Fibroblast of lung (primary cell): ENCODE data around the gene TIMM13. TPM values are rescaled to one million over a fixed set of nuclear protein-coding genes. Genes with fewer than 3 reads are reported as not detected.

Experiments used
- DNase-seq, 2 donors: peaks; one replicate each; pipeline versions ENCODE4 v3.0.0 to v3.0.0-alpha.2; 2010; ENCODE audit warnings: low read depth in 2 of 2
- H2AFZ ChIP-seq: 2 replicates; pipeline ENCODE4 v1.5.1; 2012; ENCODE audit warnings: low read length, control low read depth, inconsistent platforms
- H3K27ac ChIP-seq: 2 replicates; pipeline ENCODE4 v1.5.1; 2011; ENCODE audit warnings: low read length, control low read depth; ENCODE audit not compliant: insufficient read depth
- H3K27me3 ChIP-seq: 2 replicates; pipeline ENCODE4 v1.5.1; 2011; ENCODE audit warnings: mild to moderate bottlenecking, low read length; ENCODE audit not compliant: control insufficient read depth, insufficient read depth
- H3K36me3 ChIP-seq: 2 replicates; pipeline ENCODE4 v1.5.1; 2011; ENCODE audit warnings: low read length; ENCODE audit not compliant: control insufficient read depth, insufficient read depth
- H3K4me1 ChIP-seq: 2 replicates; pipeline ENCODE4 v1.5.1; 2011; ENCODE audit warnings: low read length; ENCODE audit not compliant: control insufficient read depth, insufficient read depth; ENCODE audit errors: extremely low read depth
- H3K4me2 ChIP-seq: 2 replicates; pipeline ENCODE4 v1.5.1; 2011; ENCODE audit warnings: low read length, control low read depth; ENCODE audit not compliant: insufficient read depth; ENCODE audit errors: extremely low read depth
- H3K4me3 ChIP-seq, 4 experiments: fragments of 200-600 bp in 1 of 4; sonication (generic) in 1 of 4; replicated peaks in 1 of 4; 2 replicates each; pipeline ENCODE4 v1.5.1; 2011 to 2016; ENCODE audit warnings: low read length in 4 of 4, low read depth in 3 of 4, mild to moderate bottlenecking in 3 of 4, control low read depth in 2 of 4, inconsistent platforms in 1 of 4, mixed read lengths in 1 of 4; ENCODE audit not compliant: insufficient read depth in 1 of 4; ENCODE audit errors: control extremely low read depth in 1 of 4
- H3K79me2 ChIP-seq: 2 replicates; pipeline ENCODE4 v1.5.1; 2012; ENCODE audit warnings: mild to moderate bottlenecking, low read length, inconsistent platforms; ENCODE audit not compliant: control insufficient read depth, insufficient read depth
- H3K9ac ChIP-seq: 2 replicates; pipeline ENCODE4 v1.5.1; 2011; ENCODE audit warnings: mild to moderate bottlenecking, low read length, control low read depth; ENCODE audit not compliant: insufficient read depth
- H3K9me3 ChIP-seq: 2 replicates; pipeline ENCODE4 v1.5.1; 2012; ENCODE audit warnings: low read depth, low read length; ENCODE audit not compliant: control insufficient read depth, insufficient read depth
- H4K20me1 ChIP-seq: 2 replicates; pipeline ENCODE4 v1.5.1; 2011; ENCODE audit warnings: low read length; ENCODE audit not compliant: control insufficient read depth, insufficient read depth; ENCODE audit errors: extremely low read depth
- CTCF ChIP-seq, 2 donors: IDR thresholded peaks in 1 of 2; conservative IDR thresholded peaks in 1 of 2; 1 replicate in 1 of 2; 2 replicates in 1 of 2; pipeline ENCODE4 v1.5.1; 2011 to 2012; ENCODE audit warnings: low read length in 2 of 2, control low read depth in 1 of 2, inconsistent platforms in 1 of 2, low read depth in 1 of 2, mild to moderate bottlenecking in 1 of 2
- EZH2 ChIP-seq: IDR thresholded peaks from 2 replicates; pipeline ENCODE4 v1.5.1; 2012; ENCODE audit warnings: low read length, control low read depth, mild to moderate bottlenecking; ENCODE audit errors: missing control alignments
- polyA plus RNA-seq, 2 donors: library from polyadenylated mRNA; depleted of rRNA in 1 of 2; stranded (reverse) in 1 of 2; unstranded in 1 of 2; fragments of >200 nt; gene quantifications; 2 replicates each; pipeline ENCODE4 v1.2.1, GENCODE V29; 2011 to 2012; ENCODE audit warnings: missing spikeins in 1 of 2
- total RNA-seq: library from RNA; depleted of rRNA; stranded (reverse); fragments of >200 nt; gene quantifications from 2 replicates; pipeline ENCODE4 v1.2.1, GENCODE V29; 2014

The TIMM13 gene
- total and polyA plus RNA-seq, 2 donors (not counting 1 experiment from before 2014, with no cell fraction given), result 14.1 to 27.6 TPM

DNA sequence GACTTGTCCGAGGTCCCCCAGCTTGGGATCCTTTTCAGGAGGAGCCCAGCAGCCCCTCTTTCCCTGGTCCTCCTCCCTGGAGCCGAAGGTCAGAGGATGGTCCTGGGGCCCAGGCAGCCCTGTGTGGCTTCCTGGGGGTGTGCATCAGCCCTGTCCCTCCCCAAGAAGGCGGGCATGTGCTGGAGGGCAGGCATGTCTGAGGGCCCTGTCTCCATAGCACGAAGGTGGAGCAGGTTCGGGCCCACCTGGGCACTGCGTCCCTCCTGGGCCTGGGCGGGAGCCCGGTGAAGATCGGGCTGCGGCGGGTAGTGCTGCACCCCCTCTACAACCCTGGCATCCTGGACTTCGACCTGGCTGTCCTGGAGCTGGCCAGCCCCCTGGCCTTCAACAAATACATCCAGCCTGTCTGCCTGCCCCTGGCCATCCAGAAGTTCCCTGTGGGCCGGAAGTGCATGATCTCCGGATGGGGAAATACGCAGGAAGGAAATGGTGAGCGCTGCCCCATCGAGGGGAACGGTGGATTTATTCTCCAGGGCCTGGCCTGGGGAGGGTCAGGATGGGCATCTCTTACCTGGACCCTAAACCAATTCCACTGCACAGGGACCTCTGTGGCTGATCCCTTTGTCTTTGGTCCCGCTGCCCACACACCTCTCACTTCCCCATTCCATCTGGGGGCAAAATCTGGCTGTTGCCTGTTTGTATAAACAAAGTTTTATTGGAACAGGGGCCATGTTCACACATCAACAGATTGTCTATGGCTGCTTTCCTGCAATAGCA is 10.9 kb downstream of the TIMM13 start:
- no peaks in the 10 kb centered on the region for H3K79me2 ChIP-seq
- H2AFZ ChIP-seq, result no peak overlapping the region
- no peak overlapping the region for H3K9ac ChIP-seq
- H3K4me1 ChIP-seq, result no peaks in the 10 kb centered on the region
- H3K27ac ChIP-seq, result no peak overlapping the region
- H3K36me3 ChIP-seq, result peaks cover 7% of the 10 kb centered on the region
- no peak for DNase-seq
- no peaks in the 10 kb centered on the region for H4K20me1 ChIP-seq
- H3K27me3 ChIP-seq, result no peaks in the 10 kb centered on the region
- TF ChIP-seq EZH2 (no peak), CTCF (conservative IDR thresholded peaks at IDR 0.05 in 1 of 2, IDR thresholded peaks at IDR 0.05 in 1 of 2; ENCODE audit: low read depth in 1 of 2, low read length in 2 of 2) (no peak)
- no peak overlapping the region for H3K4me2 ChIP-seq
- H3K4me3 ChIP-seq, result no peak overlapping the region
- H3K9me3 ChIP-seq, result no peaks in the 10 kb centered on the region

DNA sequence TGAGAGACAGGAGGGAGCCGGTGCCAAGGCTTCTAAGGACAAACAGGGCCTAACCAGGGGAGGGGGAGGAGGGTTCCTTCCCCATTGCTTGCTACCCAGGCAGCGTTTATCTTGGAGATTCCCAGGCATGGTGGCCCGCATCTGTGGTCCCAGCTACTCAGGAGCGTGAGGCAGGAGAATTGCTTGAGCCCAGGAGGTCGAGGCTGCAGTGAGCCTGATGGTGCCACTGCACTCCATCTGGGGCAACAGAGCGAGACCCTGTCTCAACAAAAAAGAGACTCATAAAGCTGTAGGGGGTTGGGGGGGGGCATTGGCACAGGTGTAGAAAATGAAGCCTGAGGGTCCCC is 11.4 kb downstream of the TIMM13 start:
- TF ChIP-seq CTCF (conservative IDR thresholded peaks at IDR 0.05 in 1 of 2, IDR thresholded peaks at IDR 0.05 in 1 of 2; ENCODE audit: low read depth in 1 of 2, low read length in 2 of 2), result no peak
- TF ChIP-seq EZH2, result no peak
- DNase-seq, result no peak
- Histone ChIP-seq H4K20me1 (no peaks in the 10 kb centered on the region), H3K36me3 (peaks cover 7% of the 10 kb centered on the region), H3K9ac (no peak overlapping the region), H2AFZ (no peak overlapping the region), H3K27ac (no peak overlapping the region), H3K4me1 (no peaks in the 10 kb centered on the region), H3K4me2 (no peak overlapping the region), H3K9me3 (no peaks in the 10 kb centered on the region), H3K4me3 (no peak overlapping the region), H3K27me3 (no peaks in the 10 kb centered on the region), H3K79me2 (no peaks in the 10 kb centered on the region)

GRCh38 chr19:2415281-2415972 is 12.0 kb downstream of the TIMM13 start:
- H3K36me3 ChIP-seq, result peaks cover 7% of the 10 kb centered on the region
- H3K27me3 ChIP-seq, result no peaks in the 10 kb centered on the region
- DNase-seq, result no peak
- H3K27ac ChIP-seq, result no peak overlapping the region
- TF ChIP-seq EZH2 (no peak), CTCF (conservative IDR thresholded peaks at IDR 0.05 in 1 of 2, IDR thresholded peaks at IDR 0.05 in 1 of 2; ENCODE audit: low read depth in 1 of 2, low read length in 2 of 2) (no peak)
- H3K4me1 ChIP-seq, result no peaks in the 10 kb centered on the region
- no peak overlapping the region for H2AFZ ChIP-seq
- no peak overlapping the region for H3K4me2 ChIP-seq
- no peaks in the 10 kb centered on the region for H3K9me3 ChIP-seq
- H3K79me2 ChIP-seq, result no peaks in the 10 kb centered on the region
- H3K4me3 ChIP-seq, result no peak overlapping the region
- no peaks in the 10 kb centered on the region for H4K20me1 ChIP-seq
- H3K9ac ChIP-seq, result no peak overlapping the region
